ENCODE measurements around the gene BOLA1. TPM values are rescaled to one million over a fixed set of nuclear protein-coding genes. Genes with fewer than 3 reads are reported as not detected.
A peak's percentile ranks its signal among the peaks of the same experiment; 100 is the strongest.

Gene BOLA1
- total RNA-seq, 1 donor from 2014 or later, result 15.6 TPM

GRCh38 chr1:149940427-149940826 is 41.1 kb downstream of the BOLA1 start:
- H3K27me3 Mint-ChIP-seq, result no peaks in the 10 kb centered on the region
- H3K4me3 Mint-ChIP-seq, result no peak overlapping the region
- H3K27ac Mint-ChIP-seq, result peak overlapping the region; percentile 97
- no peak for DNase-seq (ENCODE audit: extremely low spot score, unreplicated experiment)
- peaks cover 9% of the 10 kb centered on the region for H3K36me3 Mint-ChIP-seq
- no peak for TF ChIP-seq CTCF (conservative IDR thresholded peaks at IDR 0.05)
- H3K9me3 Mint-ChIP-seq, result no peaks in the 10 kb centered on the region
- H3K4me1 Mint-ChIP-seq (ENCODE audit: unreplicated experiment), result peaks cover 48% of the 10 kb centered on the region

- DNase-seq (ENCODE audit: extremely low spot score, unreplicated experiment), result no peak
- Mint-ChIP-seq H3K27ac (peak overlapping the region; percentile 46), H3K27me3 (no peaks in the 10 kb centered on the region), H3K4me3 (no peak overlapping the region), H3K4me1 (ENCODE audit: unreplicated experiment) (peaks cover 33% of the 10 kb centered on the region), H3K9me3 (no peaks in the 10 kb centered on the region), H3K36me3 (peaks cover 13% of the 10 kb centered on the region)
- peak; percentile 29 for TF ChIP-seq CTCF (conservative IDR thresholded peaks at IDR 0.05)
Observed at GRCh38 chr1:149942207-149942606, 42.8 kb downstream of the BOLA1 start.

GRCh38 chr1:149942885-149943284 is 43.5 kb downstream of the BOLA1 start:
- Mint-ChIP-seq H3K9me3 (no peaks in the 10 kb centered on the region), H3K27ac (peak overlapping the region; percentile 1), H3K4me1 (ENCODE audit: unreplicated experiment) (peaks cover 26% of the 10 kb centered on the region), H3K27me3 (no peaks in the 10 kb centered on the region), H3K36me3 (peaks cover 18% of the 10 kb centered on the region), H3K4me3 (no peak overlapping the region)
- no peak for DNase-seq (ENCODE audit: extremely low spot score, unreplicated experiment)
- TF ChIP-seq CTCF (conservative IDR thresholded peaks at IDR 0.05), result no peak

GRCh38 chr1:149945206-149945605 is 45.8 kb downstream of the BOLA1 start:
- no peak for DNase-seq (ENCODE audit: extremely low spot score, unreplicated experiment)
- Mint-ChIP-seq H3K27ac (no peak overlapping the region), H3K36me3 (peaks cover 23% of the 10 kb centered on the region), H3K27me3 (no peaks in the 10 kb centered on the region), H3K4me1 (ENCODE audit: unreplicated experiment) (peaks cover 12% of the 10 kb centered on the region), H3K4me3 (no peak overlapping the region), H3K9me3 (no peaks in the 10 kb centered on the region)
- TF ChIP-seq CTCF (conservative IDR thresholded peaks at IDR 0.05), result no peak

GRCh38 chr1:149949911-149950310 is 50.5 kb downstream of the BOLA1 start:
- H3K9me3 Mint-ChIP-seq, result no peaks in the 10 kb centered on the region
- H3K4me3 Mint-ChIP-seq, result no peak overlapping the region
- no peak for TF ChIP-seq CTCF (conservative IDR thresholded peaks at IDR 0.05)
- peaks cover 43% of the 10 kb centered on the region for H3K36me3 Mint-ChIP-seq
- H3K4me1 Mint-ChIP-seq (ENCODE audit: unreplicated experiment), result no peaks in the 10 kb centered on the region
- no peaks in the 10 kb centered on the region for H3K27me3 Mint-ChIP-seq
- DNase-seq (ENCODE audit: extremely low spot score, unreplicated experiment), result no peak
- H3K27ac Mint-ChIP-seq, result no peak overlapping the region

Other genes starting within 250 kb of the BOLA1 start
- gene FCGR1A, start 116.9 kb upstream of the BOLA1 start, total RNA-seq (ENCODE audit: low replicate concordance), result not detected in 2 replicates
- 5.4 and 16.2 TPM in 2 replicates for gene SV2A, start 18.3 kb downstream of the BOLA1 start, total RNA-seq (ENCODE audit: low replicate concordance)
- gene SF3B4, start 28.2 kb downstream of the BOLA1 start, total RNA-seq (ENCODE audit: low replicate concordance), result 60.8 and 72.2 TPM in 2 replicates
- 21.0 and 33.1 TPM in 2 replicates for gene MTMR11, start 37.3 kb downstream of the BOLA1 start, total RNA-seq (ENCODE audit: low replicate concordance)
- 31.6 and 35.9 TPM in 2 replicates for gene OTUD7B, start 111.2 kb downstream of the BOLA1 start, total RNA-seq (ENCODE audit: low replicate concordance)
- 25.9 and 41.5 TPM in 2 replicates for gene VPS45, start 168.2 kb downstream of the BOLA1 start, total RNA-seq (ENCODE audit: low replicate concordance)